Activated CD4-positive, alpha-beta T cell treated with anti-CD3 and anti-CD28 coated beads, Interleukin-10, Interleukin-2, amounts not matched to agents 100 ng/mL and 50 ng/mL, durations not matched to agents 16 hours and 8 hours (primary cell): ENCODE data around the gene RALB.
"Not testable (repeated sequence)": the region's sequence is repeated elsewhere in the genome, so short reads cannot be mapped to it uniquely, and the experiment has no call there.

Experiments
- DNase-seq: peaks from one replicate; pipeline ENCODE4 v3.0.0-alpha.2; 2020

Gene RALB

DNA sequence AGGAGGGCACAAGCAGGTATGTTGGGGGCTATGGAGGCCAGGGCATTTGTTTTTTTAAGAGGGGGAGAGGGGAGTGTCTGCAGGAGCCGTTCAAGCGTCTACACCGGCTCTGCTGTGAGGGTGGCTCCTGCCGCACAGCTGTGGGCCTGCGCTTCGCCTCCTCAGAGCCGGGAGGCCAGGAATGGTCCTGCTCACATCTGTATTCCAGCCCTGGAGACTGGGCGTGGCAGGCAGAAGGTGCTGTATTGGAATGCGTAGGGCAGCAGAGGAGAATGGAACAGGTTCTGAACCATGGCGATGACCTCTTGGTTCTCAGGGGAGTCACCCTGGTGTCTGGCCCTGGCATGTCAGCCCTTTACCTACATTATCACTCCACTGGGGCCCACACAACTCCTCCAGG is 66.5 kb downstream of the RALB start:
- DNase-seq: no peak

- no peak for DNase-seq
These were observed 67.2 kb downstream of the RALB start for GRCh38 chr2:120319686-120320317.

DNA sequence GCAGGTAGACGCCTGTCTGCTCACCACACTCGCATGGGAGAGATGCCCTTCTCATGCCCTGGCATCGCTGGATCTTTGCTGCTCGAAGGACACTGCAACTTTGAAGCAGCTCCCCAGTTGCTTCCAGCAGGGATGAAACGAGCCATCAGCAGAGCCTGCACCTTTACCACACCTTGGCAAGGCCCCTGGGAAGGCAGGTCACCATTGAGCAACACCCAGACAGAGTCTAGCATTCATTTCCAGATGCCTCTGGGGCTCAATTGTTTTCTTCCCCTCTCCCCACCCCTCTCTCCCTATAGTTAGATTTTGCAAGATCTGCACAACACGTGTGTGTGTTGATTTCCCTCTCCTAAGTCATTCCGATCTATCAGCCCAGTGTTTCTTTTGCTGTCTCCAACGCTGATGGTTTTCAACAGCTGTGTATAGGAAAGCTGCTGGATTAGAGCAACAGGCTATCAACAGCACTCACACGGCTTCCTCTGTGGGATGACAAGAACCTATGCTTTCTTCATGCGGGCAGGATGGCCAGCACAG is 67.7 kb downstream of the RALB start:
- no peak for DNase-seq

- DNase-seq: not testable (repeated sequence)
These were observed 68.4 kb downstream of the RALB start for GRCh38 chr2:120320887-120321556.

DNA sequence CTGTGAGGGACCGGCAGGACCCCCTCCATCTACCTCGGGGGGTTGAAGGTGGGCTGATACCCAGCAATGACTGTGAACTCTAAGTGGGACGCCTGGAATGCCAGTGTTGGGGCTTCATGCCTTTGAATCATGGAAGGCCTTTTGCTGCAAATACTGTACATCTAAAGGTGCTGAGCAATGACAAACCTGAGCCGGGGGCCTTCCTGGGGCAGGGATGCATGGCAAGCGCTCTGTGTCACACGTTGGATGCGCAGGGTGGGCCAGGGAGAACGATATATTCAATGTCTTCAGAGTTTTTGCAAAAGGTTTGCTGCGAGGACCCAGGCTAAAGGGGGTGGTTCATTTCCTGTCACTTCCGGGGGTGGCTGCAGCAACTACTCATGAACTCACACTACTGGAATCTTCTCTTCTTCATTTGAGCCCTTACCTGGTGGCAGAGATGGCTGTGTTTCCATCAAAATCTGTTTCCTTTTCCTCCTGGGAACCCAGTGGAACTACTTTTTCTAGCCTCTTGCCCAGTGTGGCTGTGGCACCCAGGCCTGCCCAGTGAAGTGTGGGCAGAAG is 69.2 kb downstream of the RALB start:
- DNase-seq: no peak

DNA sequence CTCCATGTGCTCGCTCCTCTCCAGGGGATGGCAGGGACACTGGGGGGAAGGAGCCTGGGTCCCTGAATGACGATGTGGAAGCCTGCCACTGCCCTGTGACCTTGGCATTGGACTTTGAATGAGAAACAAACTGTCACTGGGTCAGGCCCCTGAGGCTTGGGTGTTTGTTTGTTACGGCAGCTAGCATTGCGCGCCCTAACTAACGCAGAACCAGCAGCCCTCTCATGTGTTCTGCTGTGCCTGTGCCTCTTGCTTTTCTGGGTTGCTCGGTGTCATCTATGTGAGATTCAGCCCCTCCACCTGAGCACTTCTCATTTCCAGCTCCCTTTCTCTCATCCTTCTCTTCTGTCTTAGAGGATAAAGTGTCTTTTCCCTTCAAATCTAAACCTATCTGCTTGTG is 69.7 kb downstream of the RALB start:
- no peak for DNase-seq

GRCh38 chr2:120323214-120323613 is 70.6 kb downstream of the RALB start:
- DNase-seq: no peak

DNA sequence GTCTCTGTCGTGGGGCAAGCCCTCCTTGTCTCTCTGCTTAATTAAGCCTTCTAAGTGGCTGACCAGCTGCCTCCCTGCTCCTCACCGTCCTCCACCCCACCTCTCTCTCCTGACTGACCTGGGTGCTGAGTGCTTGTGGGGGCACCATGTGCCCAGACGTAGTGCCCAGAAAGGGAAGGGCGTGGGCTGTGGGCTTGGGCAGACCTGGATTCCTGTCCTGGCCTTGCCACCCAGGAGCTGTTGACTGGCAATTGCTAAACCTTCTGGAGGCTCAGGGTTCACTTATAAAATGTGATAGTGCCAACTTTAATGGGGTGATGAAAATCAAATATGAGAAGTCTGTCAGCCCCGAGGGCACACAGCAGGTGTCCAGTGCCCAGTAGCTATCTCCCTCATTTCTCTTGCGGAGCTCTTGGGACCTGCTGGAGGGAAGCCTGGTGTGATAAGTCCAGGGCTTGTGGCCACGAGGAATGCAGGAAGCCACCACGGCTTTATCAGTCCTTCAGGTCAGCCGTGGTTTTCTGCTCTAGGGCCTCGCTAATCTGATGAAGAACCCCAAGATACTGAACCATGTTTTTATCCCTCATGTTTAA is 71.3 kb downstream of the RALB start:
- DNase-seq: no peak

- no peak for DNase-seq
These were observed 72.3 kb downstream of the RALB start for GRCh38 chr2:120324933-120325332.

GRCh38 chr2:120326066-120326465 is 73.4 kb downstream of the RALB start:
- DNase-seq: no peak

GRCh38 chr2:120330946-120331822 is 78.5 kb downstream of the RALB start:
- DNase-seq: no peak

- no peak for DNase-seq
These were observed 79.3 kb downstream of the RALB start for GRCh38 chr2:120331903-120332302.

GRCh38 chr2:120332384-120332783 is 79.7 kb downstream of the RALB start:
- no peak for DNase-seq

GRCh38 chr2:120334068-120334467 is 81.4 kb downstream of the RALB start:
- no peak for DNase-seq

DNA sequence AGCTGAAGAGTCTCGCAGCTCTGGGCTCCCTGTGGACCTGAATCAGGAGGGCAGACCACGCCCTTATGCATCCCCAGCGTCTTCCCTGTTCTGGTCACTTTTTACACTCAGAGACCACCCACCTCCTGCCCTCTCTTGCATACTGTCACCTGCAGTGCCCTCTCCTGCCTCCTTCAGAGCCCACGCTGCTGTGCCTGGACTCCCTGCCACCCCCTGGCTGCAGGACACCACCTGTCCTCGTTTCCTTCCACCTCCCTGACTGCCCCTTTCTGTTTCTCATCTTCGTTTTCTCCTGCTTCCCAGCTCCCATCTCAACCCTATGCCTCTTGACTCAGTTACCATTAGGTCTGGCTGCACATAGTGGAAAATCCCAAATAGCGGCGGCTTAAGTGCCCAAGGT is 84.1 kb downstream of the RALB start:
- no peak for DNase-seq

- DNase-seq: no peak
These were observed 85.4 kb downstream of the RALB start for GRCh38 chr2:120338015-120338414.

GRCh38 chr2:120341977-120342376 is 89.3 kb downstream of the RALB start:
- DNase-seq: no peak

DNA sequence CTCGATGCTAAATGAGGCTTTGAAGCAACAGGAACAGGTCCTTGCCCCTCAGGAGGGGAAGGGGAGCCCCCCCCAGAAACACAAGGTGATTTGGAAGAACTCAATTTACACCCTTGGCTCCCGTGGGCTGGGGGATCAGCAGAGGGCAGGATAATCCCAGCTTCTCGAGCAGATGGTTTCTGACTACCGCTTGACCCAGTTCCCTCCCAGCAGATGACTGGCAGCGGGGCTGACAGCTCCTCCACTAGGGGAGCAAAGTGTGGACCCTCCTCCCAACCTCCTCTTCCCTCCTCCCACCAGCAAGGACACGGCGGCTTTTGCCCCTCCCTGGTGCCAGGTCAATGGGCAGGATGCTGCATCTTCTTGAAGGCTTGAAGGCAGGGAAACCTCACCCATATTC is 89.8 kb downstream of the RALB start:
- DNase-seq: no peak

GRCh38 chr2:120343100-120343432 is 90.4 kb downstream of the RALB start:
- DNase-seq: no peak

DNA sequence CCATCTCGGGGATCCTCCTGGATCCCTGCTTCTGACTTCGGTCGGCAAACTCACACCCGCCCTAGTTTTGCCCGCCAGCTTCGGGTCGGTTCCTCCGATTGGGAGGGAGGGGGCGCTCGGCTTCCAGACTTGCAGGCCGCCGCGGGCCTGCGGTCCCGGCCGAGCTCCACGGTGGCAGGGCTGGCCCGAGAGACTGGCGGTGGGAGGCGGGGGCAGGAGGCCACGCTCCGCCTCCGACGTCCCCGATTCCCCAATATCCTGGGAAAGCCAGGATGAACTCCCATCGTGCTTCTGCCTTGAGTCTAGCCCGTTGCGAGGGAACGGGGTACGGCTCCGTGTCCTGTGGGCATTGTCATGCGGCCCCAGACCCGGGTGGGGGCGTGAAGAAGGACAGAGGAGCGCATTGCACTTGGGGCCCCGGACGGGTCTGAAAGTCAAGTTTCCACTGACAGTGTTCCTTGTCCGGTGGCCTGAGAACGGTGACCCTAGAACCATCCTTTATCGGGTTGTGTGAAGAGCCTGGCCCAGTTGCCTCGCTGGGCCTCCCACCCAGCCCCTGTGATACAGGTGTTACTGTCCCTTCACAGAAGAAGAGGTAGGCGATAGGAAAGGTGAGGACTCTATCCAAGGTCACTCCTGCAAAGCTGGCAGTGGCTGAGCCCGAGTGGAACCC is 90.9 kb downstream of the RALB start:
- peak; percentile 74 for DNase-seq
